Suprapubic skin (tissue), 4 donors: Measurements from ENCODE around the gene THAP10. TPM values are rescaled to one million over a fixed set of nuclear protein-coding genes. Genes with fewer than 3 reads are reported as not detected.
"Not testable (repeated sequence)": the region's sequence is repeated elsewhere in the genome, so short reads cannot be mapped to it uniquely, and the experiment has no call there.

Experiments used
- DNase-seq, 2 donors: peaks; one replicate each; pipeline ENCODE4 v3.0.0-alpha.2; 2019; ENCODE audit warnings: low spot score in 2 of 2
- H3K27ac ChIP-seq: fragments of 200-600 bp; sonication (generic); one replicate; pipeline ENCODE4 v1.5.1; 2019
- H3K27me3 ChIP-seq: fragments of 200-600 bp; sonication (generic); one replicate; pipeline ENCODE4 v1.5.1; 2019
- H3K36me3 ChIP-seq: fragments of 200-600 bp; sonication (generic); one replicate; pipeline ENCODE4 v1.5.1; 2019
- H3K4me1 ChIP-seq: fragments of 200-600 bp; sonication (generic); one replicate; pipeline ENCODE4 v1.5.1; 2019
- H3K4me3 ChIP-seq: fragments of 200-600 bp; sonication (generic); one replicate; pipeline ENCODE4 v1.5.1; 2019; ENCODE audit warnings: mild to moderate bottlenecking
- H3K9me3 ChIP-seq: fragments of 200-600 bp; sonication (generic); one replicate; pipeline ENCODE4 v1.5.1; 2019
- EP300 ChIP-seq: sonication (generic); formaldehyde crosslinking; IDR thresholded peaks from one replicate; pipeline ENCODE4 v1.6.1; 2017; ENCODE audit warnings: antibody characterized with exemption
- POLR2A ChIP-seq, 2 donors: fragments of 450-650 bp; IDR thresholded peaks; one replicate each; pipeline ENCODE4 v1.6.1; 2017; ENCODE audit warnings: antibody characterized with exemption in 2 of 2, mild to moderate bottlenecking in 2 of 2, moderate library complexity in 2 of 2
- POLR2AphosphoS5 ChIP-seq, 3 donors: sonication (generic); formaldehyde crosslinking; IDR thresholded peaks; one replicate each; pipeline ENCODE4 v1.6.1; 2017; ENCODE audit warnings: antibody characterized with exemption in 3 of 3
- WGBS: methylation state at CpG from one replicate; pipeline ENCODE4 v1.1.5; 2018; 5-methylcytosine and 5-hydroxymethylcytosine counted together
- total RNA-seq, 4 donors: library from RNA; depleted of rRNA; stranded (reverse); fragments of >200 nt; gene quantifications; one replicate each; pipeline ENCODE4 v1.1.0, GENCODE V29; 2016
- TF ChIP-seq, protein P1 (sequence below), 2 donors: fragments of 200-600 bp in 1 of 2; fragments of 450-650 bp in 1 of 2; sonication (generic) in 1 of 2; IDR thresholded peaks; one replicate each; pipeline ENCODE4 v1.5.1; 2016 to 2019; ENCODE audit warnings: antibody characterized with exemption in 2 of 2, mild to moderate bottlenecking in 1 of 2, moderate library complexity in 1 of 2

THAP10 gene
- total RNA-seq, 4 donors from 2014 or later, result 0.87 to 2.7 (median 1.2) TPM

DNA sequence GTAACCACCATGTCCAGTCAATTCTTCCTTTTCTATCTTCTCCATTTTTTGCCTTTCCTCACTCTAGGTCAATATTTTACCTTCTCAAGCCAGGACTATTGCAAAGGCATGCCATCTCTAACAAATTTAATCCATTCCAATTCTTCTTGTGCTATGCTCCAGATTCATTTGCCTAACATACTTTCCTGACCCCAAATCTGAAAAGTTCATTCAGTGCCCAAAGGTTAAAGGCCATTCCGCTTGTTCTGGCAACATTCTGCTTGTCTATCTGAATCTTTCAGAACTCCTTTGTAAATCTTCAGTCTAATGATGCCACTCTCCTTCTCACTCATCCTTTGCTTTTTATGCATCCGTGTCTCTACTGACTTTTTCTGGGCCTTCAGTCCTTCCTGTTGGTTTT, 15.6 kb downstream of the THAP10 start:
- no peak for TF ChIP-seq EP300
- TF ChIP-seq, protein P1, sequence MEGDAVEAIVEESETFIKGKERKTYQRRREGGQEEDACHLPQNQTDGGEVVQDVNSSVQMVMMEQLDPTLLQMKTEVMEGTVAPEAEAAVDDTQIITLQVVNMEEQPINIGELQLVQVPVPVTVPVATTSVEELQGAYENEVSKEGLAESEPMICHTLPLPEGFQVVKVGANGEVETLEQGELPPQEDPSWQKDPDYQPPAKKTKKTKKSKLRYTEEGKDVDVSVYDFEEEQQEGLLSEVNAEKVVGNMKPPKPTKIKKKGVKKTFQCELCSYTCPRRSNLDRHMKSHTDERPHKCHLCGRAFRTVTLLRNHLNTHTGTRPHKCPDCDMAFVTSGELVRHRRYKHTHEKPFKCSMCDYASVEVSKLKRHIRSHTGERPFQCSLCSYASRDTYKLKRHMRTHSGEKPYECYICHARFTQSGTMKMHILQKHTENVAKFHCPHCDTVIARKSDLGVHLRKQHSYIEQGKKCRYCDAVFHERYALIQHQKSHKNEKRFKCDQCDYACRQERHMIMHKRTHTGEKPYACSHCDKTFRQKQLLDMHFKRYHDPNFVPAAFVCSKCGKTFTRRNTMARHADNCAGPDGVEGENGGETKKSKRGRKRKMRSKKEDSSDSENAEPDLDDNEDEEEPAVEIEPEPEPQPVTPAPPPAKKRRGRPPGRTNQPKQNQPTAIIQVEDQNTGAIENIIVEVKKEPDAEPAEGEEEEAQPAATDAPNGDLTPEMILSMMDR (IDR thresholded peaks at IDR 0.05), result no peak
- no peak for TF ChIP-seq POLR2AphosphoS5 (IDR thresholded peaks at IDR 0.05)
- TF ChIP-seq POLR2A (IDR thresholded peaks at IDR 0.05), result no peak
- no peaks in the 10 kb centered on the region for H3K27me3 ChIP-seq
- no peaks in the 10 kb centered on the region for H3K4me1 ChIP-seq
- H3K27ac ChIP-seq, result no peak overlapping the region
- WGBS, result 79% methylated on average over 2 of the region's 2 CpGs
- no peaks in the 10 kb centered on the region for H3K9me3 ChIP-seq
- no peaks in the 10 kb centered on the region for H3K36me3 ChIP-seq
- H3K4me3 ChIP-seq, result no peak overlapping the region
- DNase-seq, result no peak

DNA sequence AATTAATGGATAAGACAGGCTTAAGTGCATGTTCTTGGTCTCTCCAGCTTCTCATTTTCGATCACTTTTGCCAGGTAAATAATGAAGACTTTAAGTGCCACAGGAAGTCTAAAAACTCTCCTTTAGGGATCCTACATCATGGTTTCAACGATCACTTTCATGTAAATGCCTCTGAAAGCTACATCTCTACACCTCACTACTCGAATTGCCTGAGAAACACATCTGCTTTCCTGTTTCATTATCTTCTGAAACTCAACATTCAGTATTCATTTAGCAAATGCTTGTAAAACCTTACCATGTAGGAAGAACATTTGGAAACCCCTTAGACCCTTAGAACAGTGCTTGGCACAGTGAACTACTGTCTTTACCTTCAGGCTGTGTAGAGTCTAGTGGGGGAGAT, 16.2 kb downstream of the THAP10 start:
- no peak overlapping the region for H3K27ac ChIP-seq
- no peak for TF ChIP-seq EP300
- TF ChIP-seq, protein P1 (IDR thresholded peaks at IDR 0.05), result no peak
- no peak for TF ChIP-seq POLR2A (IDR thresholded peaks at IDR 0.05)
- TF ChIP-seq POLR2AphosphoS5 (IDR thresholded peaks at IDR 0.05), result no peak
- no peak overlapping the region for H3K4me3 ChIP-seq
- H3K27me3 ChIP-seq, result no peaks in the 10 kb centered on the region
- no peaks in the 10 kb centered on the region for H3K9me3 ChIP-seq
- no peaks in the 10 kb centered on the region for H3K36me3 ChIP-seq
- no peaks in the 10 kb centered on the region for H3K4me1 ChIP-seq
- WGBS, result 68% methylated on average over 3 of the region's 3 CpGs
- no peak for DNase-seq

DNA sequence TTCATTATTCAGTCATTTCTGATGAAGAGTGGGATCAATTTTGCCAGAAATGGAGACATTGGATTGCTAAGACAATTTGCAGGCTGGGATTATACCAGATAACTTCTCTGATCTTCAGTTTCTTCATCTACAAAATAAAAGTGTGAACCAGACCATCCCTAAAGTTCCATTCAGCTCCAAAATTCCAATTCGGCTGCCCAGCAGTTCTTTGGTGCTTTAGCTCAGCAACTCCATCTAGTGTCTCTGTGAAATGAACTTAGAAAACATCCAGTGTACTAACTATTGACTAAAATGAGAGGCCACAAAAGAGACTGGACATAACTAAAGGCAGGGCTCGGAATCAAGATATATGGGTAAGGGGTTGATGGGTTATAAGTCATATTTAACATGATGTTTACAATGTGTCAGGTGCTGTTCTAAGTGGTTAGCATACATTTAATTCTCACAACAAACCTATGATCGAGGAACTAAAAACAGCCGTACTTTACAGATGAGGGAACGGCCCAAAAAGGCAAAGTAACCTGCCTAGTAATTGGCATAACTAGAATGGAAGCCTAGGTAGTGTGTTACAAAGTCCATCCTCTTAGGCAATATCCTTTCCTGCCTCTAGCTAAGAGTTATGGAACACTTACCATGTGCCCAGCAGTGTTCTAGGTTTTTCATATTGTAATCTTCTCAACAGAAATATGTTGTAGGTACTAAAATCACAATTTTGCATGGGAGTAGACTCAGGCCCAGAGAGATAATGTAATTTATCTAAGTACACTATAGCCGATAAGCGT, 17.0 kb downstream of the THAP10 start:
- Histone ChIP-seq H3K27ac (no peak overlapping the region), H3K27me3 (no peaks in the 10 kb centered on the region), H3K4me1 (peaks cover 3% of the 10 kb centered on the region), H3K36me3 (no peaks in the 10 kb centered on the region), H3K9me3 (no peaks in the 10 kb centered on the region), H3K4me3 (no peak overlapping the region)
- WGBS, result 79% methylated on average over 7 of the region's 7 CpGs
- TF ChIP-seq POLR2A (IDR thresholded peaks at IDR 0.05), result no peak
- TF ChIP-seq, protein P1 (IDR thresholded peaks at IDR 0.05), result peak in 1 of 2 donors; percentile 11
- DNase-seq, result no peak

DNA sequence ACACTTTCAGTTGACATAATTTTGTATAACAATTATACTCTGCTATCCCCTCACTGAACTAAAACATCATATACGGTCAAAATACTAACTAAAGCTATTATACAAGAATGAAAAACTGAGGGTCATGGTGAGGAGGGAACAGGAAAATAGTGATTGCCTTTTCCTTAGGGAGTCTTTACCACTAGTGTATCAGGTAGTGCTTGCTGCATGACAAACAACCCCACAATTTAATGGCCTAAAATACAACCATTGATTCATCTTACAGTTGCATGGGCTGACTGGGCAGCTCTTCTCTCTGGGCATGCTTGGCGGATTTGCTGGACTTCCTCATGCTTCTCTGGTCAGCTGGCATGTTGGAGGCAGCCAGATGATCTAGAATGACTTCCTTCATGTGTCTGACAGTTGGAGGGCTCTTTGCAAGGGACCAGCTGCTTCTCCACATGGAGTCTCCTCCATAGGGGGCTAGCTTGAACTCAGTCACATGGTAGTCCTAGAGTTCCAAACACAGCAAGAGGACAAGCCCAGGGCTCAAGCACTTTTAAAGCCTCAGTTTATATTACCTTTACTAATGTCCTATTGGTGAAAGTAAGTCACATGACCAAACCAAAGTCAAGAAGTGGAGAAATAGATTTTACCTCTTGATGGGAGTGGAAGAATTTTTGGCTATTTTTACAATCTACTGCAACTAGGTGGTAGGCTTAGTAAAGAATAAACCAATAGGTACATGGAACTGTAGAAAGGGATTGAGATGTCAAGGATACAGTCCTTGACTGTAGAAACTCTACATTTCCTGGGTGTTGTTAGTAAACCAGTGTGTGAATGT, 18.8 kb downstream of the THAP10 start:
- Histone ChIP-seq H3K9me3 (no peaks in the 10 kb centered on the region), H3K36me3 (no peaks in the 10 kb centered on the region), H3K27ac (no peak overlapping the region), H3K4me1 (peaks cover 16% of the 10 kb centered on the region), H3K4me3 (no peak overlapping the region), H3K27me3 (no peaks in the 10 kb centered on the region)
- WGBS, result 89% methylated on average over 2 of the region's 2 CpGs
- no peak for DNase-seq
- TF ChIP-seq EP300, result no peak
- TF ChIP-seq, protein P1 (IDR thresholded peaks at IDR 0.05), result no peak

DNA sequence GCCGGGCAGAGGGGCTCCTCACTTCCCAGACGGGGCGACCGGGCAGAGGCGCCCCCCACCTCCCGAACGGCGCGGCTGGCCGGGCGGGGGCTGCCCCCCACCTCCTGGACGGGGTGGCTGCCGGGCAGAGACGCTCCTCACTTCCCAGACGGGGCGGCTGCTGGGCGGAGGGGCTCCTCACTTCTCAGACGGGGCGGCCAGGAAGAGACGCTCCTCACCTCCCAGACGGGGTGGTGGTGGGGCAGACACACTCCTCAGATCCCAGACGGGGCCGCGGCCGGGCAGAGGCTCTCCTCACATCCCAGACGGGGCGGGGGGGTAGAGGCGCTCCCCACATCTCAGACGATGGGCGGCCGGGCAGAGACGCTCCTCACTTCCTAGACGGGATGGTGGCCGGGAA, 20.7 kb downstream of the THAP10 start:
- whole genome bisulfite sequencing, result 98% methylated on average over 6 of the region's 34 CpGs
- H3K4me1 ChIP-seq, result peaks cover 29% of the 10 kb centered on the region
- not testable (repeated sequence) for H3K27me3 ChIP-seq, H3K9me3 ChIP-seq, DNase-seq, H3K4me3 ChIP-seq, H3K36me3 ChIP-seq, H3K27ac ChIP-seq
